Activated T-helper 1 cell treated with anti-CD3 and anti-CD28 coated beads, Interleukin-2, amount 50 U/mL, for 16 hours (primary cell): ENCODE results near the gene TNNT3.
"Not testable (repeated sequence)": the region's sequence is repeated elsewhere in the genome, so short reads cannot be mapped to it uniquely, and the experiment has no call there.

Experiments
- DNase-seq, 2 donors: peaks; one replicate each; pipeline ENCODE4 v3.0.0-alpha.2; 2020; ENCODE audit warnings: low read depth in 1 of 2, low spot score in 1 of 2

Gene TNNT3

GRCh38 chr11:1881442-1882264 is 37.9 kb upstream of the TNNT3 start:
- DNase-seq: no peak

GRCh38 chr11:1882265-1883238 is 37.0 kb upstream of the TNNT3 start:
- peak; percentile 72 to 74 for DNase-seq

- no peak for DNase-seq
Observed at GRCh38 chr11:1883346-1884302, 35.9 kb upstream of the TNNT3 start.

DNA sequence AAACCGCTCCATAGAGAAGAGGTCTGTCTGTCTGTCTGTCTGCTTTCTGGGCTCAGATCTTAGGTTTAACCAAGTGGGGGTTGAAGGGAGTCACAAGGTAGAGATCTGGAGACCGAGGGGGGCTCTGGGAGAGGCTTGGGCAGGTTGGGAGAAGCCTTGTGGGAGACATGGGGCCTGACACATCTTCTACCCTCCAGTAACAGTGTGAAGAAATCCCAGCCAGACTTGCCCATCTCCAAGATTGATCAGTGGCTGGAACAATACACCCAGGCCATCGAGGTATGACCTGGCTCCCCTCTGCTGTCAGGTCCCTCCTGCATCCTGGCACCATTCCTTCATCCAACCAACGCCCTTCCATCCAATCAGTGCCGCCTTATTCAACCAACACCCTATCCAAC is 35.2 kb upstream of the TNNT3 start:
- no peak for DNase-seq

GRCh38 chr11:1886551-1886950 is 33.0 kb upstream of the TNNT3 start:
- not testable (repeated sequence) for DNase-seq

- DNase-seq: no peak
Observed at GRCh38 chr11:1887451-1888346, 31.8 kb upstream of the TNNT3 start.

GRCh38 chr11:1888347-1888753 is 31.2 kb upstream of the TNNT3 start:
- DNase-seq: no peak

DNA sequence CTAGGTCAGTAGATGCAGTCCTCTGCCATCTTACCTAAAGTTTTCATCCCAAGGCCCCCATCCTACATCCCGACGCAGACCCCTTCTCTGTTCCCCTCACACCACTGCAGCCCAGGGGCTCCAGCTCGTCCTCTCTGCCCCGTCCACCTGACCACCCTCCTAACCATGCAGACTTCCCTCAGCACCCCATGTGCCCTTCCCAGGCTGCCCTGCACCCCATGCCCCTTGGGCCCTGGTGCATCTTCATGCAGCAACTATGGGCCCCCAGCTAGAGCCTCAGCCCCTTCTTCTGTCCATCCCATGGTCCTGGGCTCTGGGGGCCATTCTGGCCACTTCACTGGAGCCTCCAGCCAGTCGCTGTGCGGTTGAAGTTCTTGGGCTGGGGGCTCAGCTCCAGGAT is 30.7 kb upstream of the TNNT3 start:
- DNase-seq: no peak

DNA sequence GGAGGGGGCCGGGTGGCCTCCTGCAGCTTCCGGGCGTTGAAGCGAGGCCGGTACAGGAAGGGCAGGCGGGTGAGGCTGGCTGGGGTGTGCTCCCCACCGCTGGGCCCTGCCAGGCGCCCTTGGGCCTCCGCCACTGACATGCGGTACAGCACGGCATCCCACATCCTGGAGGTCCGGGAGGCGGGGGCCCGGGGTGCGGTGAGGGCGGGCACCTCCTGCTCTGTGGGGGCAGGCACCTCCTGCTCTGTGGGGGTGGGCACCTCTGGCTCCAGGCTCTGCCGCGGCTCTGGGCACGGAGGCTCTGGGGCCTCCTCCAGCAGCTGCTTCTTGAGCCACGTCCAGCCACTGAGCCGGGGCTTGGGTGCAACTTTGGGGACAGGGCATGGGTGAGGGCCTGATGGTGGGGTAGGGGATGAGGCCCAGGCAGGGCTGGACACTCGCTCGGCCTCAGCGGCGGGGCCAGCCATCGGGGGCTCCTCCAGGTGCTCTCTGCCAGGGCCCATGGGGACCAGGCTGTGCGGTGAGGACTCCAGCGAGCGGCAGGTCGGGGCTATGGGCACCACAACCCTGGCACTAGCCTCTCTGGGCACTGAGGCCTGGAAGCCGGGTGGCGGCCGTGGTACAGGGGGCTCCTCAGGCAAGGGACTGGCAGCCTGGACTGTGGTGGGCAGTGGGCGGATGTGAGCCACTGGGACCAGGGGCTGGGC is 30.1 kb upstream of the TNNT3 start:
- DNase-seq: peak; percentile 51 to 65

- DNase-seq: no peak
Observed at GRCh38 chr11:1889941-1890855, 29.3 kb upstream of the TNNT3 start.

GRCh38 chr11:1890856-1891830 is 28.4 kb upstream of the TNNT3 start:
- no peak for DNase-seq

GRCh38 chr11:1891831-1892115 is 27.7 kb upstream of the TNNT3 start, which contains the start of gene PRR33:
Gene PRR33 (minus strand): TSS chr11:1891895. CDS start chr11:1890584, 1,311 bp downstream.
- no peak for DNase-seq

GRCh38 chr11:1892116-1892515 is 27.4 kb upstream of the TNNT3 start:
- DNase-seq: no peak

DNA sequence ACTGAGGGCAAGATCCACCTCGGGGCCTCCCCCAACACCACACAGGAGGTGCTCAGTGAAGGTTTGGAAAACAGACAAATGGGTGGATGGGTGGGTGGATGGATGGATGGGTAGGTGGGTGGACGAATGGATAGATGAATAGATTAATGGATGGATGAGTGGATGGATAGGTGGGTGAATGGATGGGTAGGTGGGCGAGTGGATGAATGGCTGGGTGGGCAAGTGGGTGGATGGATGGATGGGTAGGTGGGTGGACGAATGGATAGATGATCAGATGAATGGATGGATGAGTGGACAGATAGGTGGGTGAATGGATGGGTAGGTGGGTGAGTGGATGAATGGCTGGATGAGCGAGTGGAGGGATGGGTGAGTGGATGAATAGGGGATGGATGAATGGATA is 26.9 kb upstream of the TNNT3 start:
- DNase-seq: no peak

GRCh38 chr11:1893581-1894359 is 25.7 kb upstream of the TNNT3 start:
- no peak for DNase-seq

GRCh38 chr11:1894759-1895158 is 24.7 kb upstream of the TNNT3 start:
- DNase-seq: no peak
